Left renal pelvis (tissue), 4 donors: ENCODE measurements around the gene SYTL2. TPM values are rescaled to one million over a fixed set of nuclear protein-coding genes. Genes with fewer than 3 reads are reported as not detected.

Source experiments
- DNase-seq, 4 donors: peaks; one replicate each; pipeline ENCODE4 v3.0.0-alpha.2; 2013; ENCODE audit warnings: low read depth in 4 of 4, low spot score in 3 of 4
- polyA plus RNA-seq, 4 donors: library from polyadenylated mRNA; unstranded; fragments of 120-200 nt; gene quantifications; one replicate each; pipeline ENCODE4 v1.2.1, GENCODE V29; 2013; ENCODE audit not compliant: insufficient read length in 4 of 4

The SYTL2 gene
- polyA plus RNA-seq, 4 donors = 7.8 to 96.9 (median 77.8) TPM

DNA sequence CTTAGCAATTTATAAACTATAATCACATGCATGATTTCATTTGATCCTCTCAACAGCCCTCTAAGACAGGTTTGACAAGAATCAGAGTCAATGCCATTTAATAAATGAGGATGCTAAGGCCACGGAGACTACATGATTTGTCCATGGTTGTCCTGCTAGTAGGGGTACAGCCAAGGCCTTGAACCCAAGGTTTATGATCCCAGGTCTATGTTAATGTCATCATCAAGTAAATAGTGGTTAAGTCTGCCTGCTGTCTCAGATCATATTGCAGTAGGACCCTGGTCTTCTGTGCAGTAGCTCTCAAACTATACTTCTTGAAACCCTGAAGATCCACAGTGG lies 17.7 kb upstream of the SYTL2 start:
- DNase-seq = no peak

DNA sequence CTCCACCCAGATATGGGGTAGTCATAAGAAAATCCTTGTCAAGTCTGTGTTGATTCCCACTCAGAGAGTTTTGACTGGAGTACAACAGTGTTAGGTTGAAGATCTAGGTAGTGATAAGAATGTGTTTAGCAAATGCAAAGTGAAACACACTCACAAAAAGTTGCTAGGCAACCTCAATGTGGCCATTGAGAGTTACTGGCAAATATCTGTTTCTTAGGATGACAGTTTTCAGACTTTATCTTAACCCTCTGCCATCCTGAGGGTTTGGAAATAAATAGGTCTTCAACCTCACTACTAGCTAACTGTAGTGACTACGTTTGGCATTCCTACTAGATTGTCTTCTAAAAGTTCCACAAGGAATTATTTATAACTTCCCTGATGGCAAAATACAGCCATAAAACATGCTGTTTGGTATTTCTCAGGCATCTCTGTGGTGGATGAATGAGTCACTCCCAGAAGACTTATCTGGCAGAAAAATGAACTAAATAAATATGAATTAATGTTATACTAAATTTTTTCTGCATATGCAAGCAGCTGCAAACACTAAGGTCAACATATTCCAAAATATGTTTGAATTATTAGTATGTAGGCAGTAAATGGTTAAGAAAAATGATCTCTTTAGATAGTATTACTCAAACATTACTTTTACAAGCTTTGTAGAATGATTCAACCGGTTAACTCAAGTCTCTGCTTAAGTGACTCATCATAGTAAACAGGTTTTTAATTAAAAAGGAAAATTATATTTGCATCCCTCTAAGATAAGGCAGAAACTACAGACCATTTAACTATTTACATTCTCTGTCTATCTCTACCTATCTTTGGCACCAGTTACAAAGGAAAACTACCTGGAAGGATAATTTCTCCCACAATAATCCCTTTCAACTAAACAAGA lies 17.1 kb upstream of the SYTL2 start:
- DNase-seq = no peak

DNA sequence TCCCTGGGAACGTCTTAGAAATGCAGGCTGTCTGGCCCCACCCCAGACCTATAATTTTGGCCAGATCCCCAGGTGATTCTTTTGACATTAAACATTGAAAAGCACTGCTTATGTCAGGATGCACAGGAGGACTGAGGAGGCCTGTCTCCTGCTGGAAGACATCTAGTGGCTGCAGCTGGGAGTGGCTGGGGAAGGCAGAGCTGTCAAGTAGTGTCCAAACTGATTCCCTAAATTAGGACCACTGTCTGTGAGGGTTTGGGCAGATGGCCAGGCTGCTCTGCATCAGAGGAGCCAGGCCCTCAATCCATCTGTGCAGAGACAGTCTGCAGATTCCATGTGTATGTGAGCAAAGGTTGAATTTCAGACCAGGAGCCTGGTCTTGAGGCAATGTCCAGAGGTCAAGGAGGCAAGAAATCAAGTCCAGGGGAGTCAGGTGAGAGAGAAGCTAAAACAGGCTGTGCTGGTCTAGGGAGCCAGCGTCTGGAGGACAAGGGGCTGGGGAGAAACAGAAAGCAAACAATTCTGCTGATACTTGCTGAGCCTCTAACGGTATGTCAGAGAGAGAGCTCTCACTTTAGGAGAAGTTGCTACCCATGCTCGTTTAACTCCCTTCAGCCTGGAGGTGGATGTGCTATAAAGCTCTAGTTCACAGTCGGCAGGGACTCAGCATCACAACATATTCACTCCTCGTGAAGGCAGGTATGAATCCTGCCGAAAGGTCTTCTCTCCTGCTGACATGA lies 15.3 kb upstream of the SYTL2 start:
- DNase-seq = no peak

DNA sequence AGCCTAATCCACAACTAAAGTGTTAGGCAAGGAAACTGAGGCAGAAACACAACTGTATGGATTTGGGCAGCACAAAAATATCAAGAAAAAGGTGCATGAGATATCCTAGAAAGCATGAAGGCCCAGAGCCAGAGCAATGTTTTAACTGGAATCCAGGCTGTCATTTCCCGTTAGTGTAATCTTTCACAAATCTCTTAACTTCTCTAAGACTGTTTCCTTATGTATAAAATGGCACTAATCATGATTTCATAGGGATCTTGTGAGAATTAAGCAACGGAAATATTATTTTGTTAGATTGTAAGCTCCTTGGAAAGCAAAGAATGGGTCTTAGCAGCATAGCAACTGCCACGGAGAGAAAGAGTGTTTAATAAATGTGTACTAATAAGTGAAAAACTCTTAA lies 14.7 kb upstream of the SYTL2 start:
- DNase-seq = no peak

DNA sequence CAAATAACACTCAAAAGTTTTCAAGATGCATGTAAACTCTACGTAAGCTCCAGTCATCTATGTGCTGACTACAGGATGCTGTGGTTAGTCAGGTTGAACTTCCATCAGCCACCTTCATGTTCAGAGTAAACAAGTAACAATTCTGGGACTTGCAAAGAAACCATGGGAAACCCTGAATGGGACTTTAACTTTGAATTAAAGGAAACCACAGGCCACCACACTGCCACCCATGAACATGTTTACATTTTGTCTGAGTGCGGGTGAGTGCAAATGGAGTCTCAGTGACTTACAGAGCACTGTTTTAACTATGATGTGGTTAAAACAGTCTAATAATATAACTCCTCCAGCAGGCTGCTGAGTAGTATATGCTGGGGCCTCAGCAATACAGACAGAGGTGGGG lies 12.9 kb upstream of the SYTL2 start:
- DNase-seq = no peak

DNA sequence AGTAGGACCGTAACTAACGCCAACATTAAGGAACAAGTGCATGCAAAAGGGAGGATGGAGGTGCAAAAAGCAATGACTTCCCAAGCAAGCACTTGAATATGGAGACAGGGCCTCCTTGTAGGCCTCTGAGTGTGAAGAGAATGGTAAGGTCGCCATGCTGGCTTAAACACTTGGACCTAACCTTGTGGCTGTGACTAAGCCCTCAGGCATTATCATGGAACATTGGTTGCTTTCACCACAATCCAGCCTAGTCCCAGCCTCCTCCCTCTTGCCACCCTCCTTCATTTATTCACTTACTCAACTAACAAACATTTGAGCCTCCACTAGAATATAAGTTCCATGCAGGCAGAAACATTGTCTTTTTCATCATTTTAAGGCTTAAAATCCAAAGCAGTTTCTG lies 11.9 kb upstream of the SYTL2 start:
- no peak for DNase-seq

DNA sequence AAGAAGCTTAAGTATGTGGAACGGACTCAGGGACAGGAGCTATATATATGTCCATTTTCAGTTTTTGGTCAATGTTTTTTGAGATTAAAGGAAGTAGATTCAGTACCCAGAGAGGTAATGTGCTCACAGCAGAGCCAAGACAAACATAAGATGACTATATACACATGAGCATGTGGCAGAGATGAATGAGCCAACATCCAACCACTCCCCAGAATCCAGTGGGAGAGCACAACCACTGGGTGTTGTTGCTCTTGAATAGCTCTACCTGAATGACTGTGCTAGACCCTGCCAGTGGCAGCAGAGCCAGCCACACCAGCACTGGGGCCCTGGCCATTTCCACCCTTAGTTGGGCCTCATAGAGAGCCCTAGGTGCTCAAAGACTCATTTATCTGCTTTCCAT lies 10.7 kb upstream of the SYTL2 start:
- no peak for DNase-seq

DNA sequence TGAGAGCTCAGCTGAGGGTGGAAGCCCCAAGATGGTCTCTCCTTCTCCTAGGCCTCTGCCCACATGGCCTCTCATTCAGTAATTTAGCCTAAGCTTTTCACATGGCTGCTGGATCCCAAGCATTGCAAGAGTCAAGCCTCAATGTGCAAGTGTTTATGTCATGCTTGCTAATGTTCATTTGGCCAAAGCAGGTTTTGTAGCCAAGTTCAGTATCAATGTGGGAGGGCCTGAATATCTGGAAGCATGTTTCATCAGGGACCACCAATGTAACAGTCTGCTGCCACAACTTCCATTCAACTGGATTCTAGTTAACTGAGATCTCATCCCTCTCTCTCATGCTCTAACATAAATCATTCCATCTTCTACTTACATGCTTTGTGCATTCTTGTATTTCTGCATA lies 8.5 kb upstream of the SYTL2 start:
- no peak for DNase-seq

DNA sequence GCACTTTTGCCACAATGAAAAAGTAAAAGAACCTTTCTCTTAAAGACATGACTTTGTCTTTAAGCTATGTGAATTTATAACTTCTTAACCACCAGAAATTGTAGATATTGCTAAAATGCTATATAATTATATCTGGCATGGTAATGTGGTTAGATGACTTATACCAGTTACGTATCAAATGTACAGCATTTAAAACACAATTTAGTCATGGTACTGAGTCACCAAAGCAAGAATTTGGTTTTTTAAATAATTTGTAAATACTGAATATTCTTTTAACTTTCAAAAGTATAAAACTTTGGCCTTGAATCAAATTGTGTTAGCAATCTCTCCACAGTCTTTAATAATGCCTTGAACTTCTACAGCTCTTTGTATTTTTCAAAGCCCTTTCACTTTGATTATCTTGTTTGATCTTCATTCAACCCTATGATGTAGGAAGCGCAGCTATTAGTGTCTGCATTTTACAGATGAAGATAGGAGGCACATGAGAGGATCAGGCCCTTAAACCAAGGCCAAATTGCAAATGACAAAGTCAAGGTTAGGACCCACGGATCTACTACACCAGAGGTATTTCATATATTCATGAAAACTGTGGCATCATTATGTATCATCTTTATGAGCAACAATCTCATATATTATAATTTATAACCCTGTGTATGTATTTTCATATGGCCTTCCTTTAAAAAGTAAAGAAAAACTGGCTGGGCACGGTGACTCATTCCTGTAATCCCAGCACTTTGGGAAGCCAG lies 4.4 kb upstream of the SYTL2 start:
- DNase-seq = no peak

DNA sequence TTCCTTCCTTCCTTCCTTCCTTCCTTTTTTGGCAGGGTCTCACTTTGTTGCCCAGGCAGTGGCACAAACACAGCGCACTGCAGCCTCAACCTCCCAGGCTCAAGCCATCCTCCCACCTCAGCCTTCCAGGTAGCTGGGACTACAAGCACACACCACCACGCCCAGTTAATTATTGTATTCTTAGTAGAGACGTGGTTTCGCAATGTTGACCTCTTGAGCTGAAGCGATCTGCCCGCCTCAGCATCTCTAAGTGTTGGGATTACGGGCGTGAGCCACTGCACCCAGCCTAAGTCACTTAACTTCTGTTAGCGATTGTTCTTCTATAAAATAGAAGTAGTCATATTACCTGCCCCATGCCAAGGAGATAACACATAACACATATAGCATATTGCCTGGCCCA lies 2.8 kb upstream of the SYTL2 start:
- no peak for DNase-seq

DNA sequence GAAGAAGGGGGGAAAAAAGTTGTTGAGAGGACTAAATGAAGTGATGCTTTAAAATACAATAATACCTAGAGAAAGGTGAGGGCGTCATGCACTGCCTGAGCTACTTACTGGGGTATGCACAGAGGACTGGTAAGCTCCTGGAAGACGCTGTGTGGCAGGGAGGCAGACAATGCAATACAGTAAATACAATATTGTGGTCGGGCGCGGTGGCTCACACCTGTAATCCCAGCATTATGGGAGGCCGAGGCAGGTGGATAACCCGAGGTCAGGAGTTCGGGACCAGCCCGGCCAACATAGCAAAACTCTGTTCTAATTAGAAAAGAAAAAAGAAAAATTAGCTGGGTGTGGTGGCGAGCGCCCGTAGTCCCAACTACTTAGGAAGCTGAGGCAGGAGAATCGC lies 683 bp upstream of the SYTL2 start:
- DNase-seq = no peak

DNA sequence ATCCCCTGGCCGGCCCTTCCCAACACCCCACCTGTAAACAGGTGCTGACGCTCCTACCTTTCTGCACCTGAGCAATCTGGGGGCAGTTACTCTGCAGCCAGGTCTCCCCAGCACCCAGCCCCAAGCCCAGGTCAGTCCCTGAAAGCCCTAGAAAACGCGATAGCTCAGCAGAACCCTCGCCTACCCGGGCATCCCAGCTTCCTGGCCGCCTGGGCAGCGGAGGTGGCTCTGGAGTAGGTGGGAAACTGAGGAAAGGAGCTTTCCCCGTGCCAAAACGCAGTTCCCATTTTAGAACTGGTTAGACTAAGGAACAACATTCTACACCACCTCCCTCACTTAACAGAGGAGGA lies 445 bp downstream of the SYTL2 start:
- no peak for DNase-seq

DNA sequence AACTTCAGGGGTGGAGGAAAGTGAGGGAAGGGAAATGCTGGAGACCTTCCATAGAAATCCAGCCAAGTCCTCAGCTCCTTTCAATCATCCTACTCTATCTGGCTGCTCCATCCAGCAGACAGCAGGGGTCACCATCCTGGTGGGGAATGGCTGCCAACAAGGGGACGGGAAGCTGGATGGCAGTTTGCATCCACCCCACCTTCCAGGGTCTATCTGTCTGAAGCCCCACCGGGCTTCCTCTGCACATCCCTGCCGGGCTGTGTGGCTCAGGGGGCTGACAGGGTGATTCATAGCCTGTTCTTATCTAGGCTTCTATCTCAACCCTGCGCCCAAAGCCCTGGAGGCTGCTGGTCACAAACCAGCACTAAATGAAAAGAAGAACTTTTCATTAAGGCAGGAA lies 1.1 kb downstream of the SYTL2 start:
- no peak for DNase-seq

DNA sequence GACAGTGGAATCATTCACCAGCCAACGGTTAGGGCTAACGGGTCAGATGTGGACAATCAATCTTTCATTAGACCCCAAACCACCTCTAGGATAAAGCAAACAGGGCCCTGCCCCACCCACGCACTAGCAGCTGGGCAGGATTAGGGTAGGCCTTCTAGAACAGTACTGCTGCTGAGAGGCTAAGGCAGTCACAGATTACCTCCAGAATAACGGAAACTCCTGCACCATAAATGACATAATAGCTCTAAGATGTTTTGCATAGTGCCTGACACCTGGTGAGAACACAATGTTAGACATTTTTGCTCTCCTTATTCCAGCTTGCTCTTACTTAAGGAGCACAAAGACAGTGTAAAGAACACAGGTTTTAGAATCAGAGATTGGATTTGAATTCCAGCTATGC lies 1.8 kb downstream of the SYTL2 start:
- DNase-seq = no peak

DNA sequence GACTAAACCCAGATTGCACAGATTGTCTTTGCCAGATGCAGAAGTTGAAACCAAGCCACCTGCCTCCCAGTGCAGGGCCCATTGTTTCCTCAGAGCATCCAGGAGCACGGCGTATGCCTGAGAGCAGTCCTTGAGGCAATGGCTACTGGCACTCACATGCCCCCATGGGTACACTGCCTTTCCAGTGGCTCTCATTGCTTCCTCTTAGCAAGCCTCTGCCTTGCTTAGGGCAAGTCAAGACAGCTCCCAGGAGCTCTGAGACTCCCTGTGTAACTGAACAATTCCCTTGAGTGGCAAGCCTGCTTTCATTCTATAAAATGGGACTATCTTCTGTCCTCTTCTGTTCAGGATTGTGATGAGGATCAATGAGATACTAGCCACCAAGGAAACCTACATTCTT lies 4.1 kb downstream of the SYTL2 start:
- DNase-seq = no peak

DNA sequence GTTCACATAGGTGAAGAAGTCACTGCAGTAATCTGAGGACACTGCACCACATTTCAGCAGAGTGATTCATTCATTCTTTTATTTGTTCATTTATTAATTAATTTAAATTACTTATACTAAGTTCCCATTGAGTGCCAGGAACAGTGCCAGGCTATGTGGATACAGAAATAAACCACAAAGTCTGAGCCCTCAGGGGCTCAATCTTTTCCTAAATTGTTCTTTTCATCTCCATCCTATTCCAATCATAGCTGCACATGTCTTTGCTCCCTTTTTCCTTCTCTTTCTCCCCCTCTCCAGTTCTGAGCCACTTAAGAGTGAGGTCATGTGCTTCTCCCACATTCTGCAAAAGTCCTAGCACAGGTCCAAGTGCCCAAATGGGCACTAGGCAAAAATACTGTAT lies 4.9 kb downstream of the SYTL2 start:
- DNase-seq = no peak

DNA sequence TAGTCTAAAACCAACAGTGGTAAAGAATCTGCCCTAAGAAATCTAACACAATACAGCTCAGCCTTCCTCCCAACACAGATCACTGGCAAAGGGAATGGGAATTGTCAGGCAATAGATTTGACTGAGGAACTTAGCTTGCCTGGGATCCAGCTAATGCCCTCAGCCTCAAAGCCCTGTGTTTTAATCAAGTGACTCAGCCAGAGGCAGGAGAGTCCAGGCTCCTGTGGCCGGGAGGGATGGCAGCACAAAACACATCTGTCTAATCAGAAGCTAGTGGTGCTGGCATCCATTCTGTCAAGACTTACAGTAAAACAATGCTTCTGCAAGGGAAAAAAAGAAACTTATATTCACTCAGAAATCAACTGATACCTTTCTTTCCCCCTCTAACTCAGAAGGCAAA lies 5.6 kb downstream of the SYTL2 start:
- no peak for DNase-seq

DNA sequence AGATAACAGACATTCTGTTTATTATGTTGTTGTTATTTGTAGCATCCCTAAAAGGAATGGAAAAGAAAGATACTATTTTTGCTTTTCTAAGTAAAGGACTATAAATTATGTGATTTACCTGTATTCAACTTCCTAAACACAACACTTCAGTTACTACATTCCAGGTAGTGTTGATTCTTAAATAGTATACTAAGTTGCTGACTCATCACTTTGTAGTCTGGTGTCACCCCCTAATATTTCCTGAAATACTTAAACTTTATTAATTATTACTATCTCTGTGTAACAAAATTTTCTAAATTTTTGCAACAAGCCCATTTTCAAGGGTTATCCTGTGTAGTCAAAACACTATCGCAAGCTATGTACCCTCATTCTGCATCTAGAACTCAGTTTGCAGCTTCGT lies 7.0 kb downstream of the SYTL2 start:
- DNase-seq = no peak

DNA sequence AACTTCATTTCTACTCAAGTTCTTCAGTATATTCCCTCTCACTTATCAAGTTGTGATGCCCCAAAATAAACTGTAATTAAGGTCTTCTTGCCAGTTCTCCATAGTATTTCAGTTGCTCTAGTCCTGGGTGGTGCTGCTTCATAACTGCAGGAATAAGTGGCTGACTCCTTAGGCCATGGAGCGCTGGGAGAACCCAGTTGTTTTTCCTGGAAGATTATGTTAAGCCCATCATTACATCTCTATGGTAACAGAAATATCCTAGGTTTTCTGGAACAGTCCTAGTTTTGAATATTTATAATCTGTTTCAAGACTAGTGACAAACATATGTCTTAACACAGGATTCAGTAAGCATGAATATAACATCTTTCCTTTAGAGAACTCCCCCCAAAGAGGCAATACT lies 7.6 kb downstream of the SYTL2 start:
- DNase-seq = no peak

DNA sequence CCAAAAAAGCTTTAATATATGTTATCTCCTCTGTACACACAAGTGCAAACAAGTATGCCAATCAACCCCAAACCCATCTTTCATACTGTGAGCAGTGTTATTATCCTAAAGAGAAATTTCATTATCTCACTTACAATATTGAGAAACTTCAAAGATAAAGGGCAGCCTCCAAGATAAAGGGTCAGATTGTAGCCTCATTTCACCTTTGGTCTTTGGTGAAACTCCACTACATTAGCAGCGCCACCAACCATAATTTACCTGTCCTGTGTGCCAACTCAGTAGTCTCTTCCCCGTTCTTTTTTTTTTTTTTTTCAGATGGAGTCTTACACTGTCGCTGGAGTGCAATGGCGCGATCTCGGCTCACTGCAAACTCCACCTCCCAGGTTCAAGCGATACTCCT lies 9.4 kb downstream of the SYTL2 start:
- no peak for DNase-seq

DNA sequence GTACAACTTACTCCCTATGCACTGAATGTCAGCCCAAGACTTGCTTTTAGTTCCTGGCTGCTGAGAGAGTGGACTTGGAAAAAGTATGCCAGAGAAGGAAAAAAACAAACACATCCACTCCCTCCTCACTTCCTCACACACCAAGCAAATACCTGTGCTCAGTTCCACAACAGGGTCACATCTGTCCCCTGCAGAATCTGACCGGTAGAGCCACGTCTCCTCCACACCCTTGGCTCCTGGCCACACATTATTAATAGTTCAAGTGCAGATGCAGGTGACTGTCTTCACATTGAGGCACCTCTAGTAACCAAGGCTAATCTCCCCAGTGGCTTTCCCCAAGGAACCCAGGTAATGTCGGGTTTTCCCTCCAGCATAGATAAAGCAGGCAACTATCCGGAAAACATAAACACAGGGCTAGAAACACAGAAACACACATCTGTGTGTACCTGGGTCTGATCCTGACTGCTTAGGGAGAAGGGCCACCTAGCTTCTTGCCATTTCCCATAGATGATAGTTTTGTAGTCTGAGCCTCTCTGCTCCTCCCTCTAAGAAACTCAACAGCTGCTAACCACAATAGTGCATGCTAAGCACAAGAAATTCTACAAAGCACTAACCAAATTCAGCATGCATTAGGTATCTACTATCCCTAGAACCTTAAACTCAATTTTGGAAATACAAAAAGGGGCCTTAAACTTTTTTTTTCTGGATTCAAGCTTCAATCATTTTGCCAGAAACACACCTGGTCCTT lies 10.2 kb downstream of the SYTL2 start:
- no peak for DNase-seq
